ENCODE data around the gene TBC1D16.

DNA sequence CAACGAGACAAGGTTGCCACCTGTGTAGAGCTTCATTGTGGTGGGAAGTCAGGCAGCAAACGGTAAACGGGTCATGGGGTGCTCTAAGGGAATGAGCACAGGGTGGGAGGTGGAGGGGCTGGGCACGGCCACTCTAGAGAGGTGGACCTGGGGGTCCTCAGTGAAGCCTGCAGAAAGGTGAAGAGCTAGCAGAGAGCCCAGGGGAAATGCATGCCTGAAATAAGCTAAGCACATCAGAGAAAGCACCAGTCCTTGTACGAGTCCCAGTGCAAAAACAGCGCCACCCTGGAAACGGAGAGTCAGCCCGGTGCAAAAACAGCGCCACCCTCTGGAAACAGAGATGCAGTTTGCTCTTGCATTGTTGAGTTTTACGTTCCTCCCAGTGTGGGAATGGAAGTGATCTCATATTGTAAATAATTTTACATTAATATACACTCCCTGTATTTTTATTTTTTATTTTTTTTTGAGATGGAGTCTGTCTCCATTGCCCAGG lies 65.0 kb downstream of the TBC1D16 start:
- TF ChIP-seq EZH2phosphoT487 (IDR thresholded peaks at IDR 0.05; ENCODE audit: insufficient read depth, low read depth) (no peak), EZH2 (IDR thresholded peaks at IDR 0.05; ENCODE audit: insufficient read depth, poor library complexity, severe bottlenecking) (no peak)

Measured in GM23248 (cell line).